ENCODE data around the gene POFUT2.

GRCh38 chr21:45257673-45258341 lies 29.9 kb downstream of the POFUT2 start:
- no peak for TF ChIP-seq CTCF (IDR thresholded peaks at IDR 0.05)
- TF ChIP-seq POLR2A (IDR thresholded peaks at IDR 0.05): no peak

Measured in adrenal gland (tissue), 5 donors.